WTC11 (cell line): Measurements from ENCODE around the gene CNP. TPM values are rescaled to one million over a fixed set of nuclear protein-coding genes. Genes with fewer than 3 reads are reported as not detected.

ENCODE experiments used
- ATAC-seq: fragments of 200-7000 bp; cut with Tn5 transposase; 2 replicates; pipeline ENCODE4 v1.10.0; 2021; ENCODE audit warnings: mild to moderate bottlenecking, moderate library complexity
- Bru-seq: library from RNA; stranded (reverse); fragments of 400-500 nt; gene quantifications from one replicate; lab custom pipeline; 2021; lab: Mats Ljungman, UMichigan
- CTCF ChIA-PET: fragments of 300-600 bp; sonication (Branson Sonifier 250); formaldehyde crosslinking; loops from one replicate; lab custom pipeline; 2021; ENCODE audit warnings: antibody characterized with exemption; lab: Charles Lee
- POLR2A ChIA-PET: fragments of 350-600 bp; sonication (Branson Sonifier 250); formaldehyde crosslinking; loops from one replicate; lab custom pipeline; 2021; ENCODE audit warnings: antibody characterized with exemption; lab: Charles Lee
- DNase-seq: peaks from one replicate; pipeline ENCODE4 v3.0.0; 2021; ENCODE audit warnings: low spot score
- H3K27ac Mint-ChIP-seq: 2 replicates; pipeline ENCODE4 v1.8.0; 2021; ENCODE audit warnings: mixed read lengths
- H3K27me3 Mint-ChIP-seq: 2 replicates; pipeline ENCODE4 v1.8.0; 2021; ENCODE audit warnings: low read depth, mild to moderate bottlenecking, moderate library complexity, mixed read lengths
- H3K36me3 Mint-ChIP-seq: 2 replicates; pipeline ENCODE4 v1.8.0; 2021; ENCODE audit warnings: mixed read lengths
- H3K4me1 Mint-ChIP-seq: 2 replicates; pipeline ENCODE4 v1.8.0; 2022; ENCODE audit warnings: mixed read lengths
- H3K4me3 Mint-ChIP-seq: 2 replicates; pipeline ENCODE4 v1.8.0; 2021; ENCODE audit warnings: mild to moderate bottlenecking, moderate library complexity, mixed read lengths
- H3K9me3 Mint-ChIP-seq: 2 replicates; pipeline ENCODE4 v1.8.0; 2021; ENCODE audit warnings: mixed read lengths
- AFF4 ChIP-seq: sonication (generic); formaldehyde crosslinking; IDR thresholded peaks from 2 replicates; pipeline ENCODE4 v1.8.1; 2023; ENCODE audit warnings: mild to moderate bottlenecking, missing genetic modification reagents, borderline replicate concordance
- ARID4B ChIP-seq: sonication (generic); formaldehyde crosslinking; IDR thresholded peaks from 2 replicates; pipeline ENCODE4 v1.8.0; 2023; ENCODE audit warnings: missing genetic modification reagents, mild to moderate bottlenecking, borderline replicate concordance
- CREM ChIP-seq: sonication (generic); formaldehyde crosslinking; IDR thresholded peaks from 2 replicates; pipeline ENCODE4 v1.8.1; 2022; ENCODE audit warnings: mild to moderate bottlenecking, missing genetic modification reagents, moderate library complexity
- E2F1 ChIP-seq: sonication (generic); formaldehyde crosslinking; IDR thresholded peaks from 2 replicates; pipeline ENCODE4 v1.8.0; 2022; ENCODE audit warnings: mild to moderate bottlenecking, missing genetic modification reagents
- E2F5 ChIP-seq: sonication (generic); formaldehyde crosslinking; IDR thresholded peaks from 2 replicates; pipeline ENCODE4 v1.8.1; 2022; ENCODE audit warnings: mild to moderate bottlenecking, moderate library complexity, missing genetic modification reagents
- GABPB1 ChIP-seq: sonication (generic); formaldehyde crosslinking; IDR thresholded peaks from 2 replicates; pipeline ENCODE4 v1.8.1; 2023; ENCODE audit warnings: mild to moderate bottlenecking, missing genetic modification reagents
- GTF2I ChIP-seq: fragments of 250-450 bp; sonication (Bioruptor Pico); conservative IDR thresholded peaks from 2 replicates; pipeline ENCODE4 v1.4.0; 2021; ENCODE audit warnings: mild to moderate bottlenecking
- MYBL2 ChIP-seq: sonication (generic); formaldehyde crosslinking; IDR thresholded peaks from 2 replicates; pipeline ENCODE4 v1.8.1; 2023; ENCODE audit warnings: mild to moderate bottlenecking, moderate library complexity, missing genetic modification reagents
- NR3C1 ChIP-seq: sonication (generic); formaldehyde crosslinking; conservative IDR thresholded peaks from 2 replicates; pipeline ENCODE4 v1.8.1; 2023; ENCODE audit warnings: low read depth, mild to moderate bottlenecking, missing genetic modification reagents
- OVOL2 ChIP-seq: fragments of 250-450 bp; sonication (Bioruptor Pico); IDR thresholded peaks from 2 replicates; pipeline ENCODE4 v1.9.0; 2021; ENCODE audit warnings: mild to moderate bottlenecking, borderline replicate concordance
- RELA ChIP-seq: sonication (generic); formaldehyde crosslinking; IDR thresholded peaks from 2 replicates; pipeline ENCODE4 v1.8.1; 2022; ENCODE audit warnings: missing genetic modification reagents, mild to moderate bottlenecking, borderline replicate concordance
- RORB ChIP-seq: fragments of 250-450 bp; sonication (Bioruptor Pico); IDR thresholded peaks from 2 replicates; pipeline ENCODE4 v1.9.0; 2021; ENCODE audit warnings: mild to moderate bottlenecking
- SMAD4 ChIP-seq: sonication (generic); formaldehyde crosslinking; IDR thresholded peaks from 2 replicates; pipeline ENCODE4 v1.8.0; 2022; ENCODE audit warnings: mild to moderate bottlenecking, missing genetic modification reagents
- SOX15 ChIP-seq: fragments of 250-450 bp; sonication (Bioruptor Pico); IDR thresholded peaks from 2 replicates; pipeline ENCODE4 v1.9.0; 2021; ENCODE audit warnings: mild to moderate bottlenecking
- ZBTB21 ChIP-seq: sonication (generic); formaldehyde crosslinking; IDR thresholded peaks from 2 replicates; pipeline ENCODE4 v1.8.1; 2023; ENCODE audit warnings: mild to moderate bottlenecking, missing genetic modification reagents, borderline replicate concordance
- ZNF232 ChIP-seq: sonication (generic); formaldehyde crosslinking; IDR thresholded peaks from 2 replicates; pipeline ENCODE4 v1.8.0; 2022; ENCODE audit warnings: mild to moderate bottlenecking, missing genetic modification reagents
- ZNF281 ChIP-seq: sonication (generic); formaldehyde crosslinking; IDR thresholded peaks from 2 replicates; pipeline ENCODE4 v1.8.0; 2023; ENCODE audit warnings: mild to moderate bottlenecking, missing genetic modification reagents
- ZNF317 ChIP-seq: sonication (generic); formaldehyde crosslinking; IDR thresholded peaks from 2 replicates; pipeline ENCODE4 v1.8.1; 2023; ENCODE audit warnings: low read depth, mild to moderate bottlenecking, moderate library complexity, missing genetic modification reagents, borderline replicate concordance
- ZNF425 ChIP-seq: fragments of 250-450 bp; sonication (Bioruptor Pico); conservative IDR thresholded peaks from 2 replicates; pipeline ENCODE4 v1.9.0; 2021; ENCODE audit warnings: mild to moderate bottlenecking
- ZNF671 ChIP-seq: fragments of 250-450 bp; sonication (Bioruptor Pico); IDR thresholded peaks from 2 replicates; pipeline ENCODE4 v1.8.0; 2021; ENCODE audit warnings: mild to moderate bottlenecking
- long read RNA-seq, 3 experiments: library from RNA in 1 of 3; library from capped mRNA in 1 of 3; library from polyadenylated mRNA in 1 of 3; unstranded in 2 of 3; stranded (forward) in 1 of 3; transcript quantifications; one replicate each; pipeline ENCODE4 v2.0.0, GENCODE V29; 2021
- total RNA-seq: library from RNA; stranded (reverse); gene quantifications from 3 replicates; pipeline ENCODE4 v1.2.3, GENCODE V29; 2021

The CNP gene
- 52.5 to 54.2 TPM (median 53.9 TPM) in 3 replicates for total RNA-seq
- percentile 73 among the genes with signal in this experiment for Bru-seq, nascent RNA
- long read RNA-seq, experiment 1, full-length matches to known transcripts, result 233 of 265 reads
- long read RNA-seq, experiment 1, partial matches to known transcripts, result 27 of 265 reads
- long read RNA-seq, experiment 1, other reads (novel, unspliced or antisense), result 5 of 265 reads
- long read RNA-seq, experiment 2, full-length matches to known transcripts, result 38 of 75 reads
- long read RNA-seq, experiment 2, partial matches to known transcripts, result 34 of 75 reads
- long read RNA-seq, experiment 2, other reads (novel, unspliced or antisense), result 3 of 75 reads
- long read RNA-seq, experiment 3, full-length matches to known transcripts, result 3 of 8 reads
- long read RNA-seq, experiment 3, partial matches to known transcripts, result 4 of 8 reads
- long read RNA-seq, experiment 3, other reads (novel, unspliced or antisense), result 1 of 8 reads

- ATAC-seq (peak; percentile 27), DNase-seq (peak; percentile 85)
- H3K27me3 Mint-ChIP-seq, result peaks cover 9% of the 10 kb centered on the region
- H3K27ac Mint-ChIP-seq, result peak within 1 kb of the TSS; percentile 94
- POLR2A ChIA-PET, result interaction anchor here (0.6 to 2.6 kb wide), 9 partner anchors 9 to 182 kb away, joined by 3 to 7 read pairs (median 4); partner anchors contain the start of genes DNAJC7, KLHL11, NKIRAS2 and ODAD4
- H3K36me3 Mint-ChIP-seq, result peaks cover 3% of the 10 kb centered on the region; the same call in 1 of the 2 replicates
- CTCF ChIA-PET, result interaction anchor here (1.0 to 2.6 kb wide), 13 partner anchors 9 to 561 kb away, joined by 3 to 14 read pairs (median 5); partner anchors contain the start of genes ACLY, DNAJC7, JUP and KAT2A
- H3K4me3 Mint-ChIP-seq, result peak within 1 kb of the TSS; percentile 84
- no peaks in the 10 kb centered on the region for H3K9me3 Mint-ChIP-seq
- peaks cover 18% of the 10 kb centered on the region for H3K4me1 Mint-ChIP-seq
- TF ChIP-seq SMAD4 (CRISPR knock-in tag) (no peak), ZBTB21 (CRISPR knock-in tag) (no peak; the same call in 1 of the 2 replicates), OVOL2 (CRISPR knock-in tag) (no peak), RELA (CRISPR knock-in tag) (no peak), ARID4B (CRISPR knock-in tag) (no peak), CREM (CRISPR knock-in tag) (no peak), RORB (CRISPR knock-in tag) (no peak), E2F5 (CRISPR knock-in tag) (peak; percentile 70; the same call in 1 of the 2 replicates), GTF2I (CRISPR knock-in tag) (no peak), AFF4 (CRISPR knock-in tag) (no peak), E2F1 (CRISPR knock-in tag) (no peak), ZNF232 (CRISPR knock-in tag) (no peak), ZNF281 (CRISPR knock-in tag) (no peak), ZNF425 (CRISPR knock-in tag) (no peak), NR3C1 (no peak), MYBL2 (CRISPR knock-in tag) (no peak), SOX15 (CRISPR knock-in tag) (no peak), ZNF317 (CRISPR knock-in tag) (no peak), ZNF671 (no peak), GABPB1 (CRISPR knock-in tag) (peak; percentile 68)
Measured at GRCh38 chr17:41966463-41967140, at the start of gene CNP. Gene CNP (plus strand): TSS chr17:41966795. CDS start chr17:41966885, 90 bp downstream.
